ENCODE results near the gene KCNIP1.

DNA sequence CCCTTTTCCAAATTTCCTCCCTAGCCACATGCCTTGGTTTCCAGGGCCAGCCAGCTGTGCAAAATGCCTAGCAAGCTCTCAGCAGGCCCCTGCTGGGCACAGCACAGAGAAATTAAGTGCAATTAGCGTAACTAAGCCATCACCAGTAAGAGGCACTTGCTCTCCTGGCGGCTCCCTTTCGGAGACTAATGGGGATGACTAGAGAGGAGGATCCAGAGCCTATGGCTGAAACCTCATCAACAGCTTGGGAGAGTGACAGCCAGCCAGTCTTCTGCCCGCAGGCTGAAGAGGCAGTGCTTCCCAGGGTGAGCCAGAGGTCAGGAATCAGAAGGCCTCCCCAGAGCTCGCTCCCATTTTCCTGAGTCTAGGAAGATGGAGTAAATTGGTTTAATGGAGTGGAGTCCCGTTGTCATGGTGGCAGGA, 108.4 kb downstream of the KCNIP1 start:
- TF ChIP-seq REST (IDR thresholded peaks at IDR 0.05; ENCODE audit: borderline replicate concordance), result peak; percentile 100
- TF ChIP-seq CTCF (IDR thresholded peaks at IDR 0.05; ENCODE audit: poor library complexity, severe bottlenecking), result no peak
- peak; percentile 48 for TF ChIP-seq EP300 (conservative IDR thresholded peaks at IDR 0.05; ENCODE audit: poor library complexity, severe bottlenecking)
- peak; percentile 70 for TF ChIP-seq POLR2AphosphoS5 (IDR thresholded peaks at IDR 0.05)
- no peak for TF ChIP-seq EZH2 (IDR thresholded peaks at IDR 0.05; ENCODE audit: borderline replicate concordance, insufficient read depth, low read length, poor library complexity, severe bottlenecking)
- no peak for TF ChIP-seq RAD21 (conservative IDR thresholded peaks at IDR 0.05)
- TF ChIP-seq MXI1 (conservative IDR thresholded peaks at IDR 0.05; ENCODE audit: poor library complexity, severe bottlenecking), result no peak
- TF ChIP-seq SMC3 (conservative IDR thresholded peaks at IDR 0.05; ENCODE audit: poor library complexity), result no peak
